ENCODE data around the gene IGLL5. TPM values are rescaled to one million over a fixed set of nuclear protein-coding genes. Genes with fewer than 3 reads are reported as not detected.
"Not testable (repeated sequence)": the region's sequence is repeated elsewhere in the genome, so short reads cannot be mapped to it uniquely, and the experiment has no call there.

IGLL5 gene
- total RNA-seq, 1 donor from 2014 or later = not detected

DNA sequence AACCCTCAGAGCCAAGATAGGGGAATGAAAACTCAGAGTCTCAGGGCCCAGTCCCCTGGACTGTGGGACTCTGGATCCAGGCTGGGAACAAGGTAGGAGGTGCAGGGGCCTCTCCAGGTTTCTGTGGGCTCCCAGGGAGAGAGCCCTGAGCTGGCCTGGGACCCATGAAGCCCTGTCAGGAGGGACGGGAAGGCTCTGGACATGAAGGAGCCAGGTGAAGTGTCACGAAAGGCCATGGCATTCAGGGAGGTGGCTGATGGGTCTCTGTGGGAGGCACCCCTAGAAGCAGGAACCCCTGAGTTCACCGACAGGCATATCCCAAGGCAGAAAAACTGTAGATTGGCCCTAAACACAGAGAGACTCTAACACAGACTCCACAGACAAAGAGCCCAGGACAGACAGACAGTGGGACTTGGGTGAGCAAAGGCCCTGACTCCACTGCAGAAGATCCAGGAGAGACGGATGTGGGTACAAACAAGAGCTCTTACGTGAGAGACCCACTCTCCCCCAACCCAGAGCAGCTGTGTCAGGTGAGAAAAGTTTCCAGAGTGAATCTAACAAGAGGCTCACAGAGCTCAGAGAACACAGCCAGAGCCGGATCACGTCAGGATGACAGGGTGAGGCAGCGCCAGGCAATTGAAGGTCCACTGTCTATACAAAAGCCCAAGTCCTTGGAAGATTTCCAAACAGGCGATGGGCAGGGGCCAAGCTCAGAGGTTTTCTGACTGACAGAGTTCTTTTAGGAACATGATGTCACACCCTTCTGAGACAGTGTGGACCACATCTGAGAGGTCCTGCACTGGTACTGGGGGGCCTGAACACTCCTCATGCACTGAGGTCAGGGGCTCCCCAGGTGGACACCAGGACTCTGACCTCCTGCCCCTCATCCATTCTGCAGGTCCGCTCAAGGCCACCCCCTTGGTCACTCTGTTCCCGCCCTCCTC lies 27.4 kb downstream of the IGLL5 start:
- DNase-seq = peak; percentile 57

DNA sequence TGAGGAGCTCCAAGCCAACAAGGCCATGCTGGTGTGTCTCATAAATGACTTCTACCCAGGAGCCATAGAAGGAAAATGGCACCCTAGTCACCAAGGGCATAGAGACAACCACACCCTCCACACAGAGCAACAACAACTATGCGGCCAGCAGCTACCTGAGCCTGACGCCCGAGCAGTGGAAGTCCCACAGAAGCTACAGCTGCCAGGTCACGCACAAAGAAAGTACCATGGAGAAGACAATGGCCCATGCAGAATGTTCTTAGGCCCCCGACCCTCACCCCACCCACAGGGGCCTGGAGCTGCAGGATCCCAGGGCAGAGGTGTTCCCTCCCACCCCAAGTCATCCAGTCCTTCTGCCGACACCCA lies 28.0 kb downstream of the IGLL5 start:
- no peak for DNase-seq

DNA sequence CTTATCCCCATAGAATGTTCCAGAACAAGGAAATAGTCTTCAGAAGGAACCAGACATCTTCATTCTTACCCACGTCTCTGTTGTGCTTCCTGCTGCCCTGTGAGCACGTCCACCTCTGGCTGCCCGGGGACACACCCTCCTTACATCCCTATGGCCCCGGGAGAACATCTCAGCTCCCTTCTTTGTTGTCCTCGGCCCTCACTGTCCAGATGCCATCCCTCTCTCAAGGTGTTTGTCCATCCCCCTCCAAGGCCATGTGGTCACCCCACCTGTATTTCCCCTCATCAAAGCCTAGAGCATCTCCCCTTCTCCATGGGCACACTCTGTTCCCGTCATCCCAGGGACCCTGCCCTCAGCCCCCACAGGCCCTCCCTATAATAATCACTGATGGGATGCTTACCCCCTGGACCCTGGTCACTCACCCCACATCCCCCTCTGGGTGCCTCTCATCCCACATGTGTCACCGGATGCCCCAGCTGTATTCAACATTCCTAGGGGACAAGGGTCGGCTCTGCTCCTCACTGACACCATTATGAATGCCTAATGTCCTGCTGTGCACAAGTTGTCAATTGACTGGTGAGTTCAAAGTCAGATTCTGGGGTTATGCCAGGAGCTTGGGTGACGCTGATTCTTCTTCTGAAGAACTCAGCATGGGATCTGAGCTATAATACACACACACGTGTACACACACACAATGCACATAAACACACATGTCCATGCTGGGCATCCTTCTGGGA lies 28.8 kb downstream of the IGLL5 start:
- DNase-seq = no peak

DNA sequence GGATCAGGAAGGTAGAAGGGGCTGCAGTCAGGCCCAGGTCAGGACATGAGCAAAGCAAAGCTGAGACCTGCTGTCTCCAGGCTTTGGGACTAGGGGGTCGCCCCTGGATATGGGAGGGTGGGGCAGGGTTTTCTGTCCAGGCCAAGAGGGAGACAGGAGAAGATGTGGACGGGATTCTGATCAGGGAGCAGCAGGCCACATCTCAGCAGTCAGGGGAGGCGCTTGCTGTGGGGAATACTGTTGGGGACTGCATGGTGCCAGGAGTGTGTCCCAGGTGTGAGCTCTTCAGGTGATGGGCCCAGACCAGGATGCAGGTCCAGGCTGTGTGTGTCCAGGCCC lies 29.3 kb downstream of the IGLL5 start:
- DNase-seq = no peak

DNA sequence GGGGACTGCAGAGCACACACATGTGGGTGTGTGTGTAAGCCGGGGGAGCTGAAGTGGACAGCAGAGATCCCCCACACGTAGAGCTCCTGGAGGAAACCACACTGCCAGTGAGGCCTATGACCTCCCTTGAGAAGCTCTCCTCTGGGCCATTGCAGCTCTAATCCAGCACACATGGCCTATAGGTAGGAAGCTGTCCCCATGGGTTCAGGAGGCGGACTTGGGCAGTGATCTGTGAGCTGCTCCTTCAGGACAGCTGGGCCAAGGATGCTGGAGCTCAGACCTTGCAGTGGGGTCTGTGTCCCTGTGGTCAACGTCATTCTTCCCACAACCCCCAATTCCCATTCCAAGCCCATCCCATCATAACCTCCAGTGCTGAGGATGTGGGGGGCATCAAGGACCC lies 29.8 kb downstream of the IGLL5 start:
- no peak for DNase-seq

DNA sequence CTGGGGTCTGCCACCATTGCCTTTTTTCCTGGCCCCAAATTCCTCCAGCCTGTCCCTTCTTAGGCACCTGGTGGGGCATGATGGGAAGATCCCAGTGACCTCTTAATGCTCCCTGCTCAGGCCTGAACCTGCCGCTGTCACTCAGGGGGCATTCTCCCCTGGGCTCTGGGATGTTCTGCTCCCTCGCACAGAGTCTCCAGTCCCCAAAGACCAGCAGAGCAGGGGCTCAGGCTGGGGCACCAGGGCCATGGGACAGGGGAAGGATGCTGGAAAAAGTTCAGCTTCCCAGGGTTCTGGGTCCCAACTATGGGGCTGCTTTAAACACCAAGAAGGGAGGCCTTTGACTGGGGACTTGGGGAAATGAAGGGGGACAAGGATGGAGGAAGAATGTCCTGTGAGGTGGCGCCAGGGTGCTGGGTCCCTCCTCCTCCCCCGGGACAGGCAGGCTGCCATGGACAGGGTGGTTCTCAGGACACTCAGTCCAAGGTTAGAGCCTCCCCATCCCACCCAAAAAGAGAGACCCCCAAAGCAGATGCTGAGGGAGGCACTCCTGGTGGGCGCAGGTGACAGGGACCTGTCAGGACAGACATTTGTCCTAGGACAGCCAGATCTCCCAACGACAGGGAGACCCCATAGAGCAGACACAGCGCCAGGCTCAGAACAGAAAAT lies 30.8 kb downstream of the IGLL5 start:
- DNase-seq = no peak

DNA sequence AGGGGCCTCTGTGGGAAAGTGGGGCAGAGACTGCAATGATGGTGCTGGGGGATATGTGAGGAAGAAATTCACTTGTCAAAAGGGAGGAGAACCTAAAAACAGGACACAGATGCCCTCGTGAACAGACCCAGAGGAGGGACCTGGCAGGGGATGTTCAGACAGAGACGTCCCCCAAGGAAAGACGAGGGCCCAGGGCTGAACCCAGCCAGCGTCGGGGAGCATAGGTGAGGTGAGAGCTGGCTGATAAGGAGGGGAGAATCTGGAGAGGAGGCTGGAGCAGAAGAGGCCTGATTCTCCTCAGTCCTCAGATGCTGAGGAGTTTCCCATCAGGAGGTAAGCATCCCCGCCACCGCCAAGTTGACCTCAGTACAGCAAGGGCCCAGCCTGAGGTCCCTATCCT lies 31.4 kb downstream of the IGLL5 start:
- DNase-seq = no peak

DNA sequence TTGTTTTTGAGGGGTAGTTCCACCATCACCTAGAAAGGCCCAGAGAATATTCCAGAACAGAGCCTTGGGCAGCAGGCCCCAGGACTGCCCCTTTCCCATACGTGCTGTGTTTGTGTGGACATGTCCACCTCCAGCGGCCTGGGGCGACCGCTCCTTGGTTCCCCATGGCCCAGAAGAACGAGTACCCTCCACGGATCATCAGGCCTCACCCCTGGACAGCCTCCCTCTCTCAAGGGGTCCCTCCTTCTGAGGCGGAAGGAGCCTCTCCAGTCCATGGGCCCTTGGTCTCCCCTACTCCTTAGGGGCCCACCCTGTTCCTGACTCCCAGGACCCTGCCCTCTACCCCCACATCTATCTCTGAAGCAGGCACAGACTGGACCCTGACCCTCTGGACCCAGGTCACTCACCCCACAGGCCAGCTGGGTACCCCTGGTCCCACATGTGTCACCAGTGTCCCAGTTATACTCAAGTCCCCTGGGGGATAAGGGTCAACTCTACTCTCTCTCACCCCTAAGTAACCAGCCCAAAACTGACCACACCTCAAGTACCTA lies 32.6 kb downstream of the IGLL5 start:
- DNase-seq = no peak

DNA sequence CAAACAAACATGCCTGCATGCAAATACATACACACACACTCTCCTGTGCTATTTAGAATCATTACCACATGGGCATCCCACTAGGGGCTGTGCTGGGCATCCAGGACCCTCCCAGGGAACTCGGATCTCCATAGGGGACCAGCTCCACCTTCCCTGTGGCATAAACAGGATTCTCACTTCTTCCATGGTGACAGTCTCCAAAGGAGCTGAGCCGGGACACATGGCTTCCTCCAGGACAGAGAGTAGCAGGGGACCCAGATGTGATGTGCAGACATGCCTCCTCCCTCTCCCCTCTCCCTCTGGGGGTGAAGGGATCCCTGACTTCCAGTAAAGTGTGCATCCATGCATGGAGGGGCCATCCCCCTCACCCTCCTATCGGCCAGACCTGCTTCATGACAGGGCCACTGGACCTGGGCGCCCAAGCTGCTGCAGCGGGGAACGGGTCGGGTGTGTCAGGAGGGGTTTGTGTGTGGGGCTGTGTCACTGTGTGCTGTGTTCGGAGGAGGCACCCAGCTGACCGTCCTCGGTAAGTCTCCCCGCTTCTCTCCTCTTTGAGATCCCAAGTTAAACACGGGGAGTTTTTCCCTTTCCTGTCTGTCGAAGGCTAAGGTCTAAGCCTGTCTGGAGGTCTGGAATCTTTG lies 33.4 kb downstream of the IGLL5 start:
- no peak for DNase-seq

DNA sequence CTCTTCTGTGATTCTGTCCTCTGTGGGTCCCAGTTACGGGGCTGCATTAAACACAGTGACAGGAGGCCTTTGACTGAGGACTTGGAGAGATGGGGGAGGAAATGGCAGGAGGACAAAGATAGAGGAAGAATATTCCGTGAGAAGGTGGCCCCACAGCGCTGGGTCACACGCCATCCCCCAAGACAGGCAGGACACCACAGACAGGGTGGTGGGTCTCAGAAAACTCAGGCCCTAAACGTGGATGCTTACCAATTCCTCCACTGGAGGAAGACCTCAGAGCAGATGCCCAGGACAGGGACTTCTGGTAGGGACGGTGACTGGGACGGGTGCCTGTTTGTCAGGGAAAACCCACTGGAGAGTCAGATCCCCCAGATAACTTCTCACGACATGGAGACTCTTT lies 34.0 kb downstream of the IGLL5 start:
- DNase-seq = no peak

DNA sequence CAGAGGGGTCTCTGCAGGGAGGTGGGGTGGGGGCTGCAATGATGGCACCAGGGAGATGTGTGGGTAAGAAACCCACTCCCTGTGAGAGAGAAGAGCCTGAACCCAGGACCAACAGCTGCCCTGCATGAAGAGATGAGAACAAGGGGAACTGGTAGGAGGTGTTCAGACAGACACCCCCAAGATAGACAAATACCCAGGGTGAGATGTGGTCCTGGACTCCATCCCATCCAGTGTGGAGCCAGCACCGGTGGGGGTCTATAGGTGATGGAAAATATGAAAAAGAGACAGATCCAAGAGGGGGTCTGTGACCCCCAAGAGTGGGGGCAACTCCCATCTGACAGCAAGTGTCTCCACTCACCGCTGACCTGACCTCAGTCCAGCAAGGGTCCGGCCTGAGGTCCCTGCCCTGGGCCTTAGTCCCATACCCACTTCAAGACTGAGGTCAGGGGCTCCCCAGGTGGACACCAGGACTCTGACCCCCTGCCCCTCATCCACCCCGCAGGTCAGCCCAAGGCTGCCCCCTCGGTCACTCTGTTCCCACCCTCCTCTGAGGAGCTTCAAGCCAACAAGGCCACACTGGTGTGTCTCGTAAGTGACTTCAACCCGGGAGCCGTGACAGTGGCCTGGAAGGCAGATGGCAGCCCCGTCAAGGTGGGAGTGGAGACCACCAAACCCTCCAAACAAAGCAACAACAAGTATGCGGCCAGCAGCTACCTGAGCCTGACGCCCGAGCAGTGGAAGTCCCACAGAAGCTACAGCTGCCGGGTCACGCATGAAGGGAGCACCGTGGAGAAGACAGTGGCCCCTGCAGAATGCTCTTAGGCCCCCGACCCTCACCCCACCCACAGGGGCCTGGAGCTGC lies 34.7 kb downstream of the IGLL5 start:
- DNase-seq = not testable (repeated sequence)

DNA sequence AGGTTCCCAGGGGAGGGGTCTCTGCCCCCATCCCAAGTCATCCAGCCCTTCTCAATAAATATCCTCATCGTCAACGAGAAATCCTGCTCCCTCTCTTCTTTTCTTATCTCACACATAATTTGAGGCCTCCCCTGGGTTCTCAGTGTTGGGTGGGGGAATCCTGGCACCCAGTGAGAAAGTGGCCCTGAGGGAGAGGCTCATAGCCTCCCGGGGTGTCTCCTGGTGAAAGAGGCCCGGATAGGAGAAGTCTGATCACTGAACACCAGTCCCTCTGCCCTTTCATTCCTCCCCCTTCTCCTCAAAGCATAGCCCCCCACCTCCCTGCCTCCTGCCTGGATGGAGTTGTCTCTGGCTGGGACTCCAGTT lies 35.3 kb downstream of the IGLL5 start:
- DNase-seq = no peak

DNA sequence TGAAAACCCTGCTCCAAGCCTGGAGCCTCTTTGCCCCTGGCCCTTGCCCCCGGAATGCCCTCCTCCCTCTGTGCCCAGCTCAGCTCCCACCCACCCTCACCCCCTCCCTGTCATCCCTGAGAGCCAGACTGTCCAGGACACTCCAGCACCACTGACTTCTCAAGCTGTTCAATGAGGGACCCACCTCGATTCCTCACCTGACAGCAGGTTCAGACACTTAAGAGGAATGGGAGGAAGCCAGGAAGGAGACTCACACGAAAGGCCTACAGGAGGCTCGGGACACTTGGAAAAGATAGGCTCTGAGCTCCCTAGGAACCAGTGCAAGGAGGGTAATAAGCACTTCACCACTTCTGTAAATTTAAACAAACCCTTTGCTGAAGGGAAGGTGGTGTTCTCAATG lies 35.8 kb downstream of the IGLL5 start:
- no peak for DNase-seq

DNA sequence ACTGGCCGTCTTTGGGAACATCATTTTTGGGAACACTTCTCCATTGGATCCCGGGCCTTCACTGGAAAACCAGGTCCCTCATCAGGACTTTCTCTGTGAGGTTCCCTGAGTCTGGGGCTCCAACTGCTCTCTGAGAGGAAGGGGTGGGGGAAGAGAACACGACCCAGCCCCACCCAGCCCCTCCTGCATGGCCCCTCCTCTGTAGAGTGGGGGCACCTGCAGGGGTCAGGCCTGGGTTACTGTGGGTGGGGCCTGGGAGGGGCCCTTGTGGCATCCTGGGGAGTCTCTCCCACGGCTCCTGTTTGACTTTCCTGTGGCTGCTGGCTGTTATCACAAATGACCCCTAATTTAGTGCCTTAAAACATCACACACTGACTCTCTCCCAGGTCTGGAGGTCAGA lies 36.3 kb downstream of the IGLL5 start:
- no peak for DNase-seq

DNA sequence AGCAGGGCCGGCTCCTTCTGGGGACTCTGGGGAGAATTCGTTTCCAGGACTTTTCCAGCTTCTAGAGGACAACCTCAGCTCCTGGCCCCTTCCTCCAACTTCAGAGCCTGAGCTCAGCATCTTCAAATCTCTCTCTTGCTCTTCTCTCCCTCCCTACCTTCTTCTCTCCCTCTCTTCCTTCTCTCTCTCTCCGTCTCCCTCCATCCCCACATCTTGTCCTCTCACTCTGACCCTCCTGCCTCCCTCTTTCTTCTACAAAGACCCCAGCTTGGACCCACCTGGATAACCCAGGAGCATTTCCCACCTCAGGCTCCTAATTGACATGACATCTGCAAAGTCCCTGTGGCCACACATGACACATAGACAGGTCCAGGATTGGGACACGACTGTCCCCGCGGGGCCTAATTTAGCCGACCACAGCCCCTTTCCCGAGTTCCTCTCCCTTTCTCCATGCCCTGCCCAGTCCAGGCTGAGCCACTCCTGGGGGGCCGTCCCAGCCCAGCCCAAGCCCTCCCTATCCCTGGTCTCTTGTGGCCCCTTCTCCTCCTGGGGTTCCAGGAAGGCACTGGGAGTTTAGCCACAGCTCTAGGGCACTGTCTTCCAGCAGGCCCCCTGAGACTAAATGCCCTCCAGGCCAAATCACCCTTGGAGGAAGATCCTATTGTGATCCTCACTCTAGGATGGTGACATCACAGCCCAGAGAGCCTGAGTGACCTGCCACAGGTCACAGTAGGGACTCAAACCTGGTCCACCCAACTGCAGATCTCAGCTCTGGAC lies 36.9 kb downstream of the IGLL5 start:
- DNase-seq = no peak

DNA sequence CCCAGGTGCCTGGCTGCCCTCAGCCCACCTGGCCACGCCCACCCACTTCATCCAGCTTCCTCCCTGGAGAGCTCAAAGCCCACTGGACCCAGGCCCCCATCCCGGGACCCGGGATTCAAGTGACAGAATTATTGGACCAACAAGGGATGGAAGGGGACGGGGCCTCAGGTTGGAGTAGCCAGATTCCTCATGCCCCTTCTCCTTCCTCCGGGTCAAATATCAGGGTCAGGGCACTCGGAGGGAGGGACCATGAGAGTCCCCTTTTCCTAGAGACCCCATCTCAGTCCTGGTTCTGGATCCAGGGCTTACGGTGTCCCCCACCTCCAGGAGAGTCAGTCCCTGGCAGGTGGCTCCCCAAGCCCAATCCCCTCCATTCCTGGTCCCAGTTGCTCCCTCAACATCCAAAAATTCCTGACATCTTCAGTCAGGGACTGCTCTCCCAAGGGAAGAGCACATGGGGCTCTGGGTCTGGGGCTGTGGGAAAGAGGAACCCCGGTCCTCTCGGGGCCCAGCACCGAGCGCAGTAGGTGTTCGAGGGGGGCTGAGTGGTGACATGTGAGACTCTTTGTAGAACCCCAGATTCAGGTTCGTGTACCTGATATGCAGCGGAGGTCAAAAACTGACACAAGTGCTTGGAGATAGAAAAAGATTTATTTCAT lies 37.7 kb downstream of the IGLL5 start:
- DNase-seq = no peak

DNA sequence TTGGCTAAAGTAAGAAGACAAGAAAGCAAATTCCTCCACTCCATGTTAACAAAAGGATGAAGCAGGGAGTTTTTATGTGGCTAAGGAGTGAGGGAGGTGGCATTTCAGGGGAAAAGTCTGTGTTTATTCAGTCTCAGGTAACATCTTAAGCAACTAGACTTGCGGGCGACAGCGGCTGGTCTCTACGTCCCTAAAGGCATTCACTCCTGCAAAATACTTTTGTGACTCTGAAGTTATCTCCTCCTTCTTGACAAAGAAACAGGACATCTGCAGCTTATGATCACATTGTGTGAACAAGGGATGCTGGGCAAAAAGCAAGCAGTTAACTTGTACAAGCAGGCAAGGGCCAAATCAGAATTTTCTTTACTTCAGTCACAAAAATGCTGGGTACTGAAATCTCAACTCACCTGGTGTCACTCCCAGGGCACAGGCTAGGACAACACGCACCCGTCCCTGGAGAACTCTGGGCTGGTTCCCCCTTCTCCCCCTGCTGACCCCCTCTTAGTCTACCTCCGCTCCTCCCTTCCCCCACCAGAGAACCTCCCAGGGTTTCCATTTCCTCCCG lies 38.3 kb downstream of the IGLL5 start:
- DNase-seq = peak; percentile 22

DNA sequence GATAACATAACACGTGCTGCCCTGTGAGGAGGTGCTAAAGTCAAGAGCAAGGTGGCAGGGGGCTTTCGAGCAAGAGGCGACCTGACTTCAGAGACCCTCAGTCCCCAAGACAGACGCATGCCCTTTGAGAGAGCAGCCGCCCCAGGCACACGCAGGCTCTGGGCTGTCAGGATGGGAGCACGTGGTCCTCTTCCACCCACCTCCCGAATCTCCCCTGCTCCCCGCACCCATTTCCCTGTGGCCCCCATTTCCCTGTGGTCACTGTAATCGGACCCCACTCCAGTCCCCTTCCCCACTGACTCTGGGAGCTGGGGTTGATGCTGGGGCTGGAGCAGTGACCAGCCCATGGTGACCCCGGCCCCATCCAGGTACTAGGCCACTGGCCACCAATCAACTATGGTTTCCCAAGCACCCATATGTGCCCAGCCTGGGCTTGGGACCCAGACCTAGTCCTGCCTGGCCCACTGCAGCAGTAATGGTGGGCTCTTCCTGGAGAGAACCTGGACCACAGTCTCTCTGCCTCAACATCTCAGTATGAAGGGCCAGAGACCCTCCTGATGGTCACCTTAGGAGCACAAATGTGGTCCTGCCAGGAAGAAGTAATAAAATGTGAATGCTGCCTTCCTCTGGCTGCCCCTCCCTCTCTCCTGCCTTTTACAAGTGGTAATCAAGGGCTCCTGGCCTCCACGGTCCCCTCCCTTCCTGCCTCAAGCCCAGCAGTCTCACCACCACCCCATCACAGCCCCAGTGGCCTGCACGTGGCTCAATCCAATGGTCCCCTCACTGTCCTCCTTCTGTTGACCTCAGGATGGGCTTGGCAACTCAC lies 39.0 kb downstream of the IGLL5 start:
- DNase-seq = no peak

Measured in tongue (tissue), 2 donors.